NCI-H82 treated with DMSO at 0.1 percent for 48 hours (cell line): ENCODE data around the gene ME1.
"Not testable (repeated sequence)": the region's sequence is repeated elsewhere in the genome, so short reads cannot be mapped to it uniquely, and the experiment has no call there.

Experiments
- DNase-seq: peaks from one replicate; lab custom pipeline; 2025; ENCODE audit not compliant: unreplicated experiment; lab: John Stamatoyannopoulos, UW

The ME1 gene

DNA sequence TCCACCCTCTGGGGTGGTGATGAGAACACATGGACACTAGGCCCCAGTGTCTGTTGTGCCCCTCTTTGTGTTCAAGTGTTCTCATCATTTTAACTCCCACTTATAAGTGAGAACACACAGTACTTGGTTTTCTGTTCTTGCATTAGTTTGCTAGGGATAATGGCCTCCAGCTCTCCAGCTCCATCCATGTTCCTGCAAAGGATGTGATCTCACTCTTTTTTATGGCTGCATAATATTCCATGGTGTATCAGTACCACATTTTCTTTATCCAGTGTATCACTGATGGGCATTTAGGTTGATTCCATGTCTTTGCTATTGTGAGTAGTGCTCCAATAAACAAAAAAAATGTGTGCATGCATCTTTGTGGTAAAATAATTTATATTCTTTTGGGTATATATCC lies 170.3 kb downstream of the ME1 start:
- DNase-seq = no peak

DNA sequence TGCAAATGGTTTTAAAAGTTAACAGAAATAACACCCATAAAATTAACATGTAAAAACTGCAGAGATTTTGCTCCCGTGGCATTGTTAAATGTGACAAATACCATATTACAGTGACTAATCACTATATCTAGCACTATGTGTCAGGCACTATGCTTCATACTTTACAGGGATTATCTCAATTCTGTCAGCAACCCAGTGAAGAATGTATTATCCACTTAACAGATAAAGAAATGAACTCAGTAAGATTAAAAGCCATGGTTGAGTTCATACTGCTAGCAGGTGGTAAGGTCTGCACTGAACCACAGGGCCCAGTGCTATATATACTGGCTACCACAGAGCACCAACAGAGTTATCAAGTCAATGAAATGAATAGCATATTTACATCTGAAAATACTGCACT lies 172.3 kb downstream of the ME1 start:
- DNase-seq = peak; percentile 88

DNA sequence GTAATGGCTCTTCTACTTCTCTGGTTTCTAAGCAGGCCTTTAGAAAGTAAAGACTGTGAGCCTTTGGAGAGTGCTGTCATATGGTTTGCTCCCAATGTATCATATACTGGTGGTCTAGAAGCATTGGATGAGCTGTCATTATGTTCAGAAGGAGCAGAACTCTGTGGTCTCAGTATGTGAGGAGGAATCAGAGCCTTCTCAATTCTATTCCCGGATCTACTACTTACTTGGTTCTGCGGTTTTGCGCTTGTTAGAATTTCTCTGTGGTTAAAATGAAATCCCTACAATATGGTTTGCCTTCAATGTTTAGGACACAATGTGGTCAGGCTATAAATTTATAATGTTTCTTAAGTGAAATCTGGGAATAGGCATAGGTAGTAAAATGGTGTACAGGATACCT lies 173.1 kb downstream of the ME1 start:
- no peak for DNase-seq

DNA sequence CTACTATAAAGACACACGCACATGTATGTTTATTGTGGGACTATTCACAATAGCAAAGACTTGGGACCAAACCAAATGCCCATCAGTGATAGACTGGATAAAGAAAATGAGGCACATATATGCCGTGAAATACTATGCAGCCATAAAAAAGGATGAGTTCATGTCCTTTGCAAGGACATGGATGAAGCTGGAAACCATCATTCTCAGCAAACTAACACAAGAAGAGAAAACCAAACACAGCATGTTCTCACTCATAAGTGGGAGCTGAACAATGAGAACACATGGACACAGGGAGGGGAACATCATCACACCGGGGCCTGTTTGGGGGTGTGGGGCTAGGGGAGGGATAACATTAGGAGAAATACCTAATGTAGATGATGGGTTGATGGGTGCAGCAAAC lies 174.1 kb downstream of the ME1 start:
- not testable (repeated sequence) for DNase-seq

DNA sequence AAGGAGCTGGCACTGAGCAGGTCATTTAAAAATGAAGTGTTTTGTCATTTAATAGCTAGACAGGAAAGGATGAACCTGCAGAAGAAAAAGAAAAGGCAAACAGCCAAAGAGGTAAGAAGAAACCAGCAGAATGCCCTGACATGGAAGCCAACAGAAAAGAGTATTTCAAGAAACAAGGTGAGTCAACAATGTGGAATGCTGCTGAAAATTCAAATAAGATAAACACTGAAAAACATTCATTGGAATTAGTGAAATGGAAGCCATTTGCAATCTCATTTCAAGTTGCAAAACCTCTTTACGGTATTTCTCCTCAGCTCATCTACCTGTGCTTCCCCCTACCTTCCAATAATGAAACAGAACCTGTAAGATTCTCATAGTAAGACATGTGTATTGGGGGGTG lies 178.1 kb downstream of the ME1 start:
- no peak for DNase-seq

DNA sequence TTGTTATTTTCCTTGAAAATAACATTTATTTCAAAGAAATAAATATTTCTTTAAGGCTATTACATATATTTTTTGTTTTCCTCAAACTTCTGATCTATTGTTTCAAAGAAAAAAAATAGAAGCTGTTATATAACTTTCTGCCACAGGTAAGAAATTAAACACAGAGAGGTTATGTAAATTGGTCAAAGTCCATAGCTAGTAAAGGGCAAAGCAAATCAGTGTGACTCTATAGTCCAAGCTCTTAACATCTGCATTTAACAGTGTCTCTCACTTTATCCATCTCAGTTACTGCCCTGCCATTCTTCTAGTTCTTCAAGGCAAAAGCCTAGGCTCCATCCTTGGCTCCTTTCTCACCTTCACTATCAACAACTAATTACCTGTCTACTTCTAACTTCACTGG lies 180.6 kb downstream of the ME1 start:
- no peak for DNase-seq

DNA sequence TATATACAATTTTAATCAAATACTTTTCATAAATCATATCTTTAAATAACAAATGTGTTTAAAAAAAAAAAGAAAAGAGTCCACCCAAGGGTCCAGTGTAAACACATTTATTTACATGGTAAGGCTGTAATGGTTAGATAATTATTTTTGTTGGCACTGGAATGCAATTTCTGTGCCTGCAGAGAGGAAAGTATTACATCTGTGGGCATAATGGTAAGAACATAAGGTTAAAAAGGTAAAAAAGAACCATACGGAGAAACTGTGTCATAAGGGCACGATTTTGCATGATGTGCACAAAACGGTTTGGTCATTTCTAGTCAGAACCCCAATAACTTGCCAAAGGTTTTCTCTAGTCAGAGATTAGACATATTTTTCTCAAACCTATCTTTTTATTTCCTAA lies 183.4 kb downstream of the ME1 start:
- no peak for DNase-seq

DNA sequence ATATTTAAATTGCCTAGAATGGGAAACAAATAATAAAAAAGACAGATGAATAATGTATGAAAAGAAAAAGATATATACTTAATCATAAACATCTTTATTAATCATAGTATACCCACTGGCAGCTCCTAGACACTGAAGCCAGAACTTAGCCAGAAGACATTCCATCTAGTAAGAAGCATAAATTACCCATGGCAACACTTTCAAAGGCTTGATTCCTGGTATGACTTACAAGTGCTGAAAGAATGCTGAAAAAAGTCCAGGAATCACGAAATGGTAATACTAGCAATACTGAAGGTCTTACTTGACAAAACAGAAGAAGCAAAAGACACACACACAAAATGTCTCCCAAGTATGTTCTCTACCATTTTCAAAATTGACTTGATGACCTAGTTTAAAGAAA lies 199.7 kb downstream of the ME1 start:
- no peak for DNase-seq

DNA sequence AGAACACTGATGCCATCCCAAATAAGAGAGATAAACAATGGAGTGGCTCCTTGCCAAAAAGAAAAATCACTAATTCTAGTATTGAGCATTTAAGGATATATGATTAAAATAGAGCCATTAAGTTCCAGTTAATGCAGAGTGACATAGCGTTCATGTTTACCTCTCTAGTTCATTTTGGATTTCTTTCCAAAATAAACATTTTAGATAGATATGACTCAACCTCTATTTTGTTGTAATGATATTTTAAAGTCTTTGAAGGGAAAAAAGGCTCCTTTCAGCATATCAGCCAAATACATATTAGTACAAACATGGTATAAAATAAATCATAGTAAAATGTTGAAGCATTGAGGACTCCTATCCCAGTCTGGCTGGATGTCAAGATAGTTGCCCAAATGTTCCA lies 204.3 kb downstream of the ME1 start:
- no peak for DNase-seq

DNA sequence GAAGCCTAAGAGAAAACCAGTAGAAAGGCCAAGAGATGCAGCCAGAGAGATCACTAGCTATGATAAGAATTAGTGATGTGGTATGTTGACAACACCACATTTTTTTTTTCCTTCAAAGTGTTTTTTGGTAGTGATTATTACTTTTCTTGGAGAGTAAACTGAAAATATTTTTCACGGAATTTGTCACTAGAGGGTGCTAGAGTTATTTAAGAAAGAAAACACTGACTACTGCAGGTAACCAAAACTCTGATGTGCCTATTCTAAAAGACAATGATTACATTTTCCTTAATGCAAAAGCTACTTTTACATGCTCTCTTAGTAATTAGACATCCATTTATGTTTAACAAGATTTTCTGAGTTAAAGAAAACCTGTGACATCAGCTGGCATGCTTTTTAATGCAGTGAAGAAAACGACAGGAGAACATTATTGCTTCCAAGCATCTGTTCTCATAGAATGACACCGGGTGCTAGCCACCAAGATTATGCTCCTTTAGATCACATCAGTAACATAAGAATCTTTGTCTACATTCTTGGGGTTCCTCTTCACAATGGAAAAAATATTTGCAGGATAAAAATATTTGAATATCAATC lies 208.9 kb downstream of the ME1 start:
- DNase-seq = peak; percentile 29

DNA sequence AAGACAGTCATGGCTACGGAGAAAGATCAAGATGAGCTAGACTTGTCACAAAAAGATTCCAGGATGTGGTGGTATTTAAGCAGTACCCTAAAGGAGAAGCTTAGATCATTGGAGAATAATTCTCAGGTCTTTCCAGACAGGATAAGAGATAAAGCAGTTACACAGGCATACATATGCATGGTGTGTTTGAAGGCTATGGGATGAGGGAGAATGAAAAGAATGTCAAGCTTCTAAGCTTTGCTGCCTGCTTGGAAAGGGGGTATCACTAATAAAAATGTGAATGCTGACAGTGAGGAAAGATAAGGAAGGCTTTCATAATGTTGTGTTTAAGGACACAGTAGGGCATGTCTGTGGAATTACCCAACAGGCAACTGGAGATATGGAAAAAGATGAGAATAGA lies 209.6 kb downstream of the ME1 start:
- no peak for DNase-seq

DNA sequence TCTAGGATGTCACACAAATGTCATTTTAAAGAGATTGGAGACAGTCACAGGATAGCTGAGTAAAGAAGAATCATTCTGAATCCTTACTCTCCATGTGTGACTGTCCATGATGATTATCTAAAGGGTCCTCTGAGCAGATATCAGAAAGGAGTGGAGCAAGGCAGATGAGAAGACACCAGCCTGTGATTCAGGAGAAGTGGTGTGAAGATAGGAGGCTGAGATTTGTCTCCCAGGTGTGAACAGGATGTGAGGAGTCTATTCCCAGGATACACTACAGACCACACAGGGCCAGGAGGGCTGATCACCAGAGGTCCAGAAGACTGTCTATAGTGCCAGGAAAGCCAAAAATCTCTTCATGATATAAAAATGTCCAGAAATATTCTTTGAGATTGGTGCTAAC lies 210.7 kb downstream of the ME1 start:
- DNase-seq = no peak

DNA sequence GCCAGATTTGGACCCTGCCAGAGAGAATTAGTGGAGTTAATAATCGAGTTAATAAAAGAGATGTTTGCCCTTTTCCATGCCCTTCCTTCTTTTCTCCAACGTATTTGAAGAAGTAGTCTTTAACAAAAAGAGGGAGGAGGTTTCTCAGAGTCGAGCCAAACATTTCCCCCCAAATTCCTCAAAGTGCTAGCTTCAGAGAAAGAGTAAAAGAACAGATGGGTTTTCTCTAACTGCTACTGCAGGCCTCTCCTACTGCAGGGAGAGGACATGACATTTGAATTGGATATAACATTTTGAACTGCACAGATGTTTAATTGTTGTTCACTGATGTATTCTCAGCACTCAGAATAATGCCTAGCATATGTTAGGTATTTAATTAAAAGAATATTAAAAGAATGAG lies 212.2 kb downstream of the ME1 start:
- peak; percentile 3 for DNase-seq

DNA sequence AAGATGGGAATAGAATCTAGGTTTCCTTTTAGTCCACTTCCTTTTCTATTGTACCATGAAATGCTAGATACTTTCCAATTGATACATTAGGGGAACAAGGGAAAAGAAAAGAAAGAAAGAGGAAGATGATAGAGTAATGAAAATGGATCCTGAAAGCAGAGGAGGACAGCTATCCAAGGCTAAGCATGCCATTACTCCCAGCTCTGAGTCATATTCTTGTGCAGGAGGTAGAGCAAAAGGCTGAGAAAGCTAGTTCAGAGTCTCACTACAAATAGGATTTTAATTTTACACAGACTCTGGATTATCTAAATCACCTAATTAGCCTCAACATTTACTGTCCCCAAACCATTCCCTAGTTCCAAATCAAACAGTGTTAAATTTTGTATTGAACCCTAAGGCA lies 214.0 kb downstream of the ME1 start:
- DNase-seq = peak; percentile 14

DNA sequence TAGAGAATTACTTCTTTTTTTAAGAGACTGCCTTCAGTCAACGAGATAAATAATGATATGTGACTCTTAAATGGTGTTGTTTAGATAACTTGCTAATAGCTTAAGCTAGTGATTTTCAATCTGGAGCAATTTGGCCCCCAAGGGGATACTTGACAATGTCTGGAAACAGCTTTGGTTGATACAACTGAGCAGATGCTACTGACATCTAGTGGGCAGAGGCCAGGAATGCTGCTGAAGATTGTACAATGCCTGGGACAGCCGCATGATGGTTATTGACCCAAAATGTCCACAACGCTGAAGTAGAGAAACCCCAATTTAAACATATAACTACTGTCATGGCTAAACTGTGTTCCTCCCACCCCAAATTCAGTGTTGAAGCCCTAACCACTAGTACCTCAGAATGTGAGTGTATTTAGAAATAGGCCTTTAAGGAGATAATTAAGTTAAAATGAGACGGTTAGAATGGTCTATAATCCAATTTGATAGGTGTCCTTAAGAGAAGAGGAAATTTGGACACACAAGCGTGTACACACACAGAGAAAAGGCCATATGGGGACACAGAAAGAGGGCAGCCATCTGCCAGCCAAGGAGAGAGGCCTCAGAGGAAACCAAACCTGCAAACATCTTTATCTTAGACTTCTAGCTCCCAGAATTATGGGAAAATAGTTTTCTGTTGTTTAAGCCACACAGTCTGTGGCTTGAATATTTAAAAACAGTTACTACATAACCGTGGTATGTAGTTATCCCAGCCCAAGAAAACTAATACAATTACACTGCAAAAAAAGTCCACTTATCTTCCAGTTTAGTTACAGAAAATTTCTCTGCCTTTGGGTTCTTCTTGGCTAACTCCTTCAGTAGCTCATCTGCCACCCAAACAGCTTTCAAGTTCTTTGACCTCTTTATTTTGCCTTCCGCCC lies 215.5 kb downstream of the ME1 start:
- DNase-seq = peak; percentile 93

DNA sequence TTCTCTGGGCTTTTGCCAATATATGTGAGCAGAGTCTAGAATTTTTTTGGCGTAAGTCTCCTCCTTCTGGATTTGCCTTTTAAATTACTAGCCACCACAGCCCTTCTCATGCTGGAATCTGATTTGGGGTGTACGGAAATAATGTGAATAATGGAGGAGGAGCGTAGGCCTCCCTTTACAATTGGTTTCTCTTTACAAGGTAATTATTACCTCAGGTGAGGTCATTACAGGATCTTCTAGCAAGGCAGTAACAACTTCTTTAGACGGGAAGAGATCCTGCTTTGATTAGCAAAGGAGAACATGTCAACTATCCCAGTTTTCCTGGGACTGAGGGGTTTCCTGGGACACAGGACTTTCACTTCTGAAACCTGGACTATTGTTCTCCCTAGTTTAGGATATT lies 228.8 kb downstream of the ME1 start:
- DNase-seq = no peak

DNA sequence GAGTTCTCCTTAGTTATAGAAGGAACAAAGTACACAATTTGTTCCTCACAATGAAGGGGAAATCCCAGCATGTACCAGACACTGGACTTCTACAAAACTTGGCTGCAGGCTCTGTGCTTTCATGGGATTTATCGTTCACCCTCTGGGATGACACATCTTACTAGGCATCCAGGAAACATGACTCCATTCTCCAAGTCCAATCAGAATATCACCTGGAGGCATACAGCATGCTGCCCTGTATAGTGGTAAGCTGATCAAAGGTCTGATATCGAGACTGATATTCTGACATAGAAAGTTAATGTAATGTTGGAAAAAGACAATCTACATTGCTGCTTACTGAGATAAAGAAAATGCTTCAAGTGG lies 231.0 kb downstream of the ME1 start:
- no peak for DNase-seq

DNA sequence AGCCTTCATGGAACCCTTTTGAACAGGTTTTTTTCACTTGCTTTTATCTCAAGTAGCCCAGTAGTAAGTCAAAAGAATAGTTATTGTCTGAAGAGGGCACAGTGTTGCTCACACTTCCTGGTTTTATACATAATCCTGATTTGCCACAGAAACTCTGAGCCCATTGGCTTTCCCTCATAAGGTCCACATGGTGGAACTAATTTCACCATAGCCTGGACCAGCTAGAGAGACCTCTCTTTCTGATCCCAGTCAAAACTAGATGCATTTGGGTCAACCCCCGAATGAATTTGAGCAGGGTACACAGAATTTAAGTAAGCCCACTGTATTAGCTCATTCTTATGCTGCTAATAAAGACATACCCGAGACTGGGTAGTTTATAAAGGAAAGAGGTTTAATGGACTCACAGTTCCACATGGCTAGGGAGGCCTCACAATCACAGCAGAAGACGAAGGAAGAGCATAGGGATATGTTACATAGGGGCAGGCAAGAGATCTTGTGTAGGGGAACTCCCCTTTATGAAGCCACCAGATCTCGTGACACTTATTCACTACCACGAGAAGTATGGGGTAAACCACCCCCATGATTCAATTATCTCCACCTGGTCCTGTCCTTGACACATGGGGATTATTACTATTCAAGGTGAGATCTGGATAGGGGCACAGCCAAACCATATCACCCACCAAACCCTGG lies 231.5 kb downstream of the ME1 start:
- DNase-seq = no peak

DNA sequence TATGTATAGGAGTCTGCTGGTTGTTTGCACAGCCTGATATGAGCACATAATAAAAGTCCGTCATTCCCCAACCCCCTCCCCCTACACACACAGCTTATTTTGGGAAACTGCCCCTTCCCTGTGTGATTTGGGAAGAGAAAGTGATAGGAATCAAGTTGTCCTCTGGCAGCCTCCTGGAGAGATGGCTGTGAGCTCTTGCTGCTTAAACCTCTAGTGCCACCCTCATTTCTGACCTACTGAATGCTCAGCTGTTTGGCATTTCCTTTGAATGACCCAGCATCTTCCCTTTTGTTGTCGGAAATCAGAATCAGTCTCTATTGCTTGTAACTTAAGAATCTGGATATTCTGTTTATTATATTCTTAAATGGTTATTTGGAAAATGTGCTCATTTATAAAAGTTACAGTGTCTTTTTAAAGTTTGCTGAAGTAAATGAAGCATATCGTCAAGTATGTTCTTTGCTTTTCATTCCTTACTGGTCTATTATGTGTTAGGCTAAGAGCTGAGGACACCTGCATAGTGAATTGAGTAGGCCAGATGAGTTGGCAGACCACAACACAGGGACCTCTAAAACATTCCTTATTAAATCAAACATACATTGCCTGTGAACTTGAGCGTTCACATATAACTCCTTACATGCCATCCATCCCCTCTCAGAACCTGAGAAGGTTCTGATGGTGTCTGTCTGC lies 232.2 kb downstream of the ME1 start:
- no peak for DNase-seq

DNA sequence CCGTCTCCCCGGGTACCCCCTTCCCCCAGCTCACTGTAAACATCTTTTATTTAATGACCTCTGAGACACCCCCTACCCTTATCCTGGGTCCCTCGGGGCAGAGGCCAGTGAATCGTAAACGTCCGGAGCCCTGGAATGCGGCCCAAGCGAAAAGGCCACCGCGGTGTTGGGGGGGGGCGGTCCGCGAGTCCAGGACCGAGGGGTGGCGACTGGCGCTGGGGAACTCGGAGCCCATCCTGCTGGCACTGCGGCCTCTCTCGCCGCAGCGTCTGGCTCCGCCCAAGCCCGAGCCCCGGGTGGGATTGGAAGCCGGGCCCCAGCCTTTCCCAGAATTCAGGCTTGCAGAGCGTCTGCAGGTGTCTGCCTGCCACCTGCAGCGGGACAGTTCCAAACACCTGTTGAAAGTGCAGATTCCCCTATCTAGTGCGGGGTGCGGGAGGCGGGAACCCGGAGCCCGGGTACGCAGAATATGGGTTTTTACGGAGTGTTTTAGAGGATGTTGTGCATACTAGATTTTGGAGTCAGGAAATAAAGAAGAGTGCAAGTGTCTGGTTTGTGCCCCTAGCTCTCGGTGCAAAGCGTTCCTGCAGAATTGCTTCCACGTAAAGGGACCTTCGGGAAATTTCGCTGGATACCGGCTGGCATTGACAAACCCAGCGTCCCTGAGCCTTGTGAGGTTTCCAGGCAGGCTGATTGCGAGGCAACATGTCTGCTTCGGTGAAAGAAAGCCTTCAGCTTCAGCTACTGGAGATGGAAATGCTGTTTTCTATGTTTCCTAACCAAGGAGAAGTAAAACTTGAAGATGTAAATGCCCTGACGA lies 236.9 kb downstream of the ME1 start:
- no peak for DNase-seq
